Caco-2 (cell line): ENCODE measurements around the gene CXXC1. TPM values are rescaled to one million over a fixed set of nuclear protein-coding genes. Genes with fewer than 3 reads are reported as not detected.
A peak's percentile ranks its signal among the peaks of the same experiment; 100 is the strongest.
"Not testable (repeated sequence)": the region's sequence is repeated elsewhere in the genome, so short reads cannot be mapped to it uniquely, and the experiment has no call there.

Source experiments
- BruUV-seq: library from RNA; stranded (reverse); fragments of 400-500 nt; replicated peaks from 2 replicates; lab custom pipeline; 2021; lab: Mats Ljungman, UMichigan
- CTCF ChIA-PET: fragments of 300-600 bp; sonication (Branson Sonifier 250); formaldehyde crosslinking; loops from one replicate; lab custom pipeline; 2022; ENCODE audit warnings: antibody characterized with exemption; lab: Charles Lee
- POLR2A ChIA-PET: fragments of 300-600 bp; sonication (Branson Sonifier 250); formaldehyde crosslinking; loops from one replicate; lab custom pipeline; 2022; ENCODE audit warnings: antibody characterized with exemption; lab: Charles Lee
- DNase-seq, 2 experiments: peaks; one replicate each; pipeline versions ENCODE4 v3.0.0 to v3.0.0-alpha.2; 2020 to 2022
- H3K27me3 ChIP-seq: replicated peaks from 2 replicates; pipeline ENCODE4 v1.6.0; 2011; ENCODE audit warnings: low read length; ENCODE audit not compliant: control insufficient read depth, insufficient read depth
- H3K36me3 ChIP-seq: 2 replicates; pipeline ENCODE4 v1.5.1; 2011; ENCODE audit warnings: low read length; ENCODE audit not compliant: control insufficient read depth, insufficient read depth
- H3K4me1 ChIP-seq: fragments of 250-450 bp; sonication (Bioruptor Pico); 2 replicates; pipeline ENCODE4 v1.5.1; 2020; ENCODE audit warnings: mild to moderate bottlenecking
- H3K4me3 ChIP-seq: 2 replicates; pipeline ENCODE4 v1.5.1; 2011; ENCODE audit warnings: low read depth, mild to moderate bottlenecking, control low read depth, low read length
- H3K9me3 ChIP-seq: fragments of 250-450 bp; sonication (Bioruptor Pico); 2 replicates; pipeline ENCODE4 v1.5.1; 2020; ENCODE audit warnings: mild to moderate bottlenecking, moderate library complexity
- H3K27ac Mint-ChIP-seq: one replicate; pipeline ENCODE4 v1.8.0; 2022; ENCODE audit warnings: mixed read lengths; ENCODE audit not compliant: unreplicated experiment
- H3K27me3 Mint-ChIP-seq: one replicate; pipeline ENCODE4 v1.8.0; 2022; ENCODE audit warnings: mixed read lengths; ENCODE audit not compliant: insufficient read depth, unreplicated experiment
- H3K36me3 Mint-ChIP-seq: one replicate; pipeline ENCODE4 v1.8.0; 2022; ENCODE audit warnings: mild to moderate bottlenecking, mixed read lengths; ENCODE audit not compliant: insufficient read depth, unreplicated experiment
- H3K4me1 Mint-ChIP-seq: one replicate; pipeline ENCODE4 v1.8.0; 2022; ENCODE audit warnings: low read depth, mixed read lengths; ENCODE audit not compliant: unreplicated experiment
- H3K4me3 Mint-ChIP-seq: one replicate; pipeline ENCODE4 v1.8.0; 2022; ENCODE audit warnings: mild to moderate bottlenecking, moderate library complexity, mixed read lengths; ENCODE audit not compliant: unreplicated experiment
- H3K9me3 Mint-ChIP-seq: one replicate; pipeline ENCODE4 v1.8.0; 2022; ENCODE audit warnings: mixed read lengths; ENCODE audit not compliant: unreplicated experiment
- intact Hi-C: fragments of 100-400 bp; cut with micrococcal nuclease; formaldehyde crosslinking; loops from one replicate; pipeline ENCODE4 v1.10.0; 2022; ENCODE audit not compliant: unreplicated experiment
- total RNA-seq: library from RNA; stranded (reverse); gene quantifications from 2 replicates; pipeline ENCODE4 v1.2.3, GENCODE V29; 2022
- TF ChIP-seq, protein P1 (sequence below), 2 experiments: fragments of 200-600 bp in 1 of 2; IDR thresholded peaks; 1 replicate in 1 of 2; 2 replicates in 1 of 2; pipeline versions ENCODE4 v1.5.1 to v1.8.0; 2011 to 2022; ENCODE audit warnings: antibody characterized with exemption in 1 of 2, control low read depth in 1 of 2, inconsistent platforms in 1 of 2, low read depth in 1 of 2, low read length in 1 of 2, mild to moderate bottlenecking in 1 of 2, moderate library complexity in 1 of 2; ENCODE audit not compliant: insufficient read depth in 1 of 2, severe bottlenecking in 1 of 2, unreplicated experiment in 1 of 2

Gene CXXC1
- total RNA-seq, 1 experiment from 2014 or later: 37.7 TPM

DNA sequence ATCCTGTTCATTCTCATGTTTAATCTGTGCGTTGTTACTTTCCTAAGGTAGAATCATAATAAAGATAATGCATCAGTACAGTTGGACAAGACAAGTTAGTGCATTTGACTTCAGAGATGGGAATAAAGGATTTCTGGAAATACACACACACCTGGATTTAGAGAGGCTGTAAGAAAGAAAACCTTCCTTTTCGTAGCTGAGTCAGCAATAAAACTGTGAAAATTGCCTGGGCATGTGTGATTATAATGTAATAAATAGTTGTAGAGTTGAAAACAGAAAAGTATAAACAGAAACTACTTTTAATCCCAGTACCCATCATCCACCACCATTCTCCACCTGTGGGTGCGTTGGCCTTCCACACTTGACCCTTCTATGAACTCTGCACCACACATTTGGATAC lies 36.6 kb downstream of the CXXC1 start:
- ChIA-PET POLR2A (no interaction called here), CTCF (interaction anchor here (1.0 kb wide), 1 partner anchor 105 kb away, joined by 3 read pairs; no protein-coding TSS in a partner anchor)
- intact Hi-C loops: no loop called here
- H3K4me1 Mint-ChIP-seq: no peaks in the 10 kb centered on the region
- BruUV-seq: no TSS peak
- H3K4me1 ChIP-seq: no peaks in the 10 kb centered on the region
- H3K9me3 ChIP-seq: no peaks in the 10 kb centered on the region
- H3K27me3 Mint-ChIP-seq: no peaks in the 10 kb centered on the region
- H3K36me3 Mint-ChIP-seq: no peaks in the 10 kb centered on the region
- no peak for DNase-seq
- H3K4me3 ChIP-seq: no peak overlapping the region
- no peak overlapping the region for H3K4me3 Mint-ChIP-seq
- H3K27me3 ChIP-seq: no peaks in the 10 kb centered on the region
- H3K27ac Mint-ChIP-seq: no peak overlapping the region
- no peaks in the 10 kb centered on the region for H3K36me3 ChIP-seq
- TF ChIP-seq, protein P1, sequence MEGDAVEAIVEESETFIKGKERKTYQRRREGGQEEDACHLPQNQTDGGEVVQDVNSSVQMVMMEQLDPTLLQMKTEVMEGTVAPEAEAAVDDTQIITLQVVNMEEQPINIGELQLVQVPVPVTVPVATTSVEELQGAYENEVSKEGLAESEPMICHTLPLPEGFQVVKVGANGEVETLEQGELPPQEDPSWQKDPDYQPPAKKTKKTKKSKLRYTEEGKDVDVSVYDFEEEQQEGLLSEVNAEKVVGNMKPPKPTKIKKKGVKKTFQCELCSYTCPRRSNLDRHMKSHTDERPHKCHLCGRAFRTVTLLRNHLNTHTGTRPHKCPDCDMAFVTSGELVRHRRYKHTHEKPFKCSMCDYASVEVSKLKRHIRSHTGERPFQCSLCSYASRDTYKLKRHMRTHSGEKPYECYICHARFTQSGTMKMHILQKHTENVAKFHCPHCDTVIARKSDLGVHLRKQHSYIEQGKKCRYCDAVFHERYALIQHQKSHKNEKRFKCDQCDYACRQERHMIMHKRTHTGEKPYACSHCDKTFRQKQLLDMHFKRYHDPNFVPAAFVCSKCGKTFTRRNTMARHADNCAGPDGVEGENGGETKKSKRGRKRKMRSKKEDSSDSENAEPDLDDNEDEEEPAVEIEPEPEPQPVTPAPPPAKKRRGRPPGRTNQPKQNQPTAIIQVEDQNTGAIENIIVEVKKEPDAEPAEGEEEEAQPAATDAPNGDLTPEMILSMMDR (IDR thresholded peaks at IDR 0.05; ENCODE audit: insufficient read depth in 1 of 2, low read depth in 1 of 2, low read length in 1 of 2, severe bottlenecking in 1 of 2, unreplicated experiment in 1 of 2): no peak
- H3K9me3 Mint-ChIP-seq: no peaks in the 10 kb centered on the region

DNA sequence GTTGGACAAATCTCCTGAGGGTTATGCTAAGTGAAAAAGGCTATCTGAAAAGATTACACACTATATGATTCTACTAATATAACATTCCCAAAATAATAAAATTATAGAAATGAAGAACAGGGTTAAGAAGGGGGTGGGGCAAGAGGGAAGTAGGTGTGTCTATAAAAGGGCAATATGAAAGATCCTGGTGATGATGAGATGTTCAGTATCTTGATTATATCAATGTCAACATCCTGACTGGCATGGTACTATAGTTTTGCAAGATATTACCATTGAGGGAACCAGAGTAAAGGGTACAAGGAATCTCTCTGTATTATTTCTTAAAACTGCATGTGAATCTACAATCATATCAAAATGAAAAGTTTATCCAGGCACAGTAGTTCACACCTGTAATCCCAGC lies 37.9 kb downstream of the CXXC1 start:
- H3K9me3 Mint-ChIP-seq: no peaks in the 10 kb centered on the region
- Histone ChIP-seq H3K4me1 (no peaks in the 10 kb centered on the region), H3K9me3 (no peaks in the 10 kb centered on the region), H3K36me3 (no peaks in the 10 kb centered on the region), H3K27me3 (no peaks in the 10 kb centered on the region), H3K4me3 (no peak overlapping the region)
- no peaks in the 10 kb centered on the region for H3K27me3 Mint-ChIP-seq
- ChIA-PET POLR2A (no interaction called here), CTCF (interaction anchor here (0.7 kb wide), 2 partner anchors 57 to 205 kb away, joined by 3 to 6 read pairs; no protein-coding TSS in a partner anchor)
- no peaks in the 10 kb centered on the region for H3K36me3 Mint-ChIP-seq
- no TSS peak for BruUV-seq
- DNase-seq: no peak
- intact Hi-C loops: no loop called here
- H3K4me3 Mint-ChIP-seq: no peak overlapping the region
- TF ChIP-seq, protein P1 (IDR thresholded peaks at IDR 0.05; ENCODE audit: insufficient read depth in 1 of 2, low read depth in 1 of 2, low read length in 1 of 2, severe bottlenecking in 1 of 2, unreplicated experiment in 1 of 2): no peak
- H3K4me1 Mint-ChIP-seq: no peaks in the 10 kb centered on the region
- H3K27ac Mint-ChIP-seq: no peak overlapping the region

DNA sequence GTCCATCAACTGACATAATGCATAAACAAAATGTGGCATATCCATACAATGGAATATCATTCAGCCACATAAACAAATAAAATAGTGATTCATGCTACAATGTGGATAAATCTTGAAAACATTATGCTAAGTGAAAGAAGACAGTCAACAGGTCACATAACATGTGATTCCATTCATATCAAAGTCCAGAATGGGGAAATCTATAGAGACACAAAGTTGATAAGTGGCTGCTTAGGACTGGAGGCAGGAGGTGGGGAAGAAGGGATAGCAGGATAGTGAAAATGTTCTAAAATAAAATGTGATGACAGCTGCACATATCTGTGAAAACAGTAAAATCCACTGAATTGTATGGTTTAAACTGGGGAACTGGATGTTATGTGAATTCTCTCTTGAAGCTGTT lies 39.9 kb downstream of the CXXC1 start:
- POLR2A ChIA-PET: no interaction called here
- Mint-ChIP-seq H3K27ac (no peak overlapping the region), H3K36me3 (no peaks in the 10 kb centered on the region), H3K27me3 (no peaks in the 10 kb centered on the region), H3K4me1 (no peaks in the 10 kb centered on the region), H3K4me3 (no peak overlapping the region), H3K9me3 (peaks cover 8% of the 10 kb centered on the region)
- no TSS peak for BruUV-seq
- Histone ChIP-seq H3K9me3 (no peaks in the 10 kb centered on the region), H3K27me3 (no peaks in the 10 kb centered on the region), H3K4me3 (no peak overlapping the region), H3K4me1 (no peaks in the 10 kb centered on the region), H3K36me3 (no peaks in the 10 kb centered on the region)
- TF ChIP-seq, protein P1 (IDR thresholded peaks at IDR 0.05; ENCODE audit: insufficient read depth in 1 of 2, low read depth in 1 of 2, low read length in 1 of 2, severe bottlenecking in 1 of 2, unreplicated experiment in 1 of 2): no peak
- no peak for DNase-seq
- CTCF ChIA-PET: no interaction called here
- intact Hi-C loops: no loop called here

DNA sequence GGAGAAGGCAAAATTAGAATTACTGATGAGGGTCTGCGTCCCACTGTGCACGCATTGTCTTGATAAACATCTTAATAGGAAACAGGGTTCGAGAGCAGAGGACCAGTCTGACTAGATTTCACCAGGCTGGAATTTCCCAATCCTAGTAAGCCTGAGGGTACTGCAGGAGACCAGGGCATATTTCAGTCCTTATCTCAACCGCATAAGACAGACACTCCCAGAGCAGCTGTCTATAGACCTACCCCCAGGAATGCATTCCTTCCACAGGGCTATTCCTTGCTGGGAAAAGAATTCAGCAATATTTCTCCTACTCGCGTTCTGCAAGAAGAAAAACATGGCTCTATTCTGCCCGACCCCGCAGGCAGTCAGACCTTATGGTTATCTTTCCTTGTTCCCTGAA lies 45.7 kb downstream of the CXXC1 start:
- H3K9me3 Mint-ChIP-seq: peaks cover 19% of the 10 kb centered on the region
- intact Hi-C loops, BruUV-seq: not testable (repeated sequence)

More for the DNA sequence above, 45.7 kb downstream of the CXXC1 start:
- H3K4me3 Mint-ChIP-seq, H3K4me3 ChIP-seq, H3K36me3 Mint-ChIP-seq, H3K27ac Mint-ChIP-seq, H3K4me1 ChIP-seq, H3K9me3 ChIP-seq, H3K27me3 Mint-ChIP-seq, H3K4me1 Mint-ChIP-seq, H3K27me3 ChIP-seq, H3K36me3 ChIP-seq, POLR2A ChIA-PET: not testable (repeated sequence)
- DNase-seq: peak in 1 of 2 experiments; percentile 14
- CTCF ChIA-PET: interaction anchor here (0.6 kb wide), 1 partner anchor 132 kb away, joined by 6 read pairs; no protein-coding TSS in a partner anchor
